Measurements from ENCODE around the gene RAB4A.

RAB4A gene

DNA sequence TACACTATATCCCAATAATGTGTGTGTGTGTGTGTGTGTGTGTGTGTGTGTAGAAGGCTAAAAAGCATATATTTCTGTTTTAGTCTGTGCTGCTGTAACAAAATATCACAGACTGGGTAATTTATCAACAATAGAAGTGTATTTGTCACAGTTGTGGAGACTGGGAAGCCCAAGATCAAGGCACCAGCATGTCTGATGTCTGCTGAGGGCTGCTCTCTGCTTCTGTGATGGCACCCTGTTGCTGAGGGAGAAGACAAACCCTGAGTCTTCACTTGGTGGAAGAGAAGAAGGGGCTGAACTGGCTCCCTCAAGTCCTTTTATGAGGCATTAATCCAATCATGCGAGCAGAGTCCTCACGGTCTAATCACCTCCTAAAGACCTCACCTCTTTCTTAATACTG lies 23.0 kb upstream of the RAB4A start:
- no peak for DNase-seq

DNA sequence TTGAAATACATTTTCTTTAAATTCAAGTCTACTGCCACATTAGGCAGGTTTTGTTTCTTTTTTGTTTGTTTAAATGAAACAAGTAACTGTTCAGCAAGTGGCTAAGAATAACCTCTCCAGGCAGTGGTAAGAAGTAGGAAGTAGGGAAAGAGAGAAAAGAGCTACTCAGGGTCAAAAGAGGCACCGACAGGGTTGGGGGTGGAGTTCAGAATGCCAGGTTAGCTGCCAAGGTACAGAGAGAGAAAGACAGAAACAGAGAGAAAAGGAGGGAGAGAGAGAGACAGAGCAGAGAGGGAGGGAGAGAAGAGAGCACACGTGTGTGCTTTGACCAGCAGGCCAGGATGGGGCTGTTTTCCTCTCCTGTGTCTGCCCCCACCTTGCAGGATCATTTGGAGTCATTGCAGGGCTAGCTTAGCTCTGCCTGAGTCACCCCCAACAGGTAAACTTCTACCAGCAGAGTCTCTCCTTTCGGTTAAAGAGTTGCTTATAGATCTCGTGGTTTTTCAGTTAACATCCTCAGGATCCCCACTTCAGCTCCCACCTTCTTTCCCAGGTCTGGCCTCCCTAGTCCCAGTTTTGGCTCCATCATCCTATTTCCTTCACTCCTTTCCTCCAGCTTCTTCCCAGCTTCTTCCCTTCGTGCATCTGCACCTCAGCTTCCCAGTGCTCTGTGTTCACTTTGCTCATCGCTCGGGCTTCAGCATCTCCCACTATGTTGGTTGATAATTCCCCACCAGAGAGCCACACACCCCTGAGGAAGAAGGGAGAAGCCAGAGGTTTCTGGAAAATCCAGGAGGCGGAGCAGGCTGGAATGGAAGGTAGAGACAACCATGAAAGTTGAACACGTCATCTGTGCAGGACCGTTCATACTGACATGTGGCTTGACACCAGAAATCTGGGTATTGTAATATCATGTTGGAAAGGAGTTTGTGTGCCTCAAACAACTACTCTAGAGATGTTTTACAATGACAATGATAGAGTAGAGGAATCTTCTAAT lies 21.8 kb upstream of the RAB4A start:
- DNase-seq: no peak

DNA sequence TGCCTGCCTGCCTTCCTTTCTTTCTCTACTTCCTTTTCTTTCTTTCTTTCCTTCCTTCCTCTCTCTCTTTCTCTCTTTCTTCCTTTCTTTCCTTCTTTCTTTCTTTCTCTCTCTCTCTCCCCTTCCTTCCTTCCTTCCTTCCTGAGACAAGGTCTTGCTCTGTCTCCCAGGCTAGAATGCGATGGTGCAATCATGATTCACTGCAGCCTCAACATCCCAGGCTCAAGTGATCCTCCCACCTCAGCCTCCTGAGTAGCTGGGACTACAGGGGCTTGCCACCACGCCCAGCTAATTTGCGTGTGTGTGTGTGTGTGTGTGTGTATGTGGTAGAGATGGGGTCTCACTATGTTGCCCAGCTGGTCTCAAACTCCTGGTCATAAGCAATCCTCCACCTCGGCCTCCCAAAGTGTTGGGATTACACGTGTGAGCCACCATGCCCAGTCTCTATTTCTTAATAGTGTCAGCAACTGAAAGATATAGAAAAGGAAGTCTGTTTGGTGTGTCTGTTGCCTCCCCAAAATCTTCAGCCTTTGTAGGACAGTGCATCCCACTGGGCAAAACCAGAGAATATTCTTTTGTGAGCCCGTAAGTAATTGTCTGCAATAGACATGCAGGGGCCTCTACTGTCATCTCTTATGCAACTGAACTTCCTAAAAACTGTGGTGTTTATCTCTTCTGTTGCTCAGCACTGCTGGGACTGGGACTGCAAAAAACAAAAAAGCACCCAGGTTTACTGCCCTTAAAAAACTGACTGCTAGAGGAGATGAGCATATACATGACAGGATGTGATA lies 20.9 kb upstream of the RAB4A start:
- no peak for DNase-seq

DNA sequence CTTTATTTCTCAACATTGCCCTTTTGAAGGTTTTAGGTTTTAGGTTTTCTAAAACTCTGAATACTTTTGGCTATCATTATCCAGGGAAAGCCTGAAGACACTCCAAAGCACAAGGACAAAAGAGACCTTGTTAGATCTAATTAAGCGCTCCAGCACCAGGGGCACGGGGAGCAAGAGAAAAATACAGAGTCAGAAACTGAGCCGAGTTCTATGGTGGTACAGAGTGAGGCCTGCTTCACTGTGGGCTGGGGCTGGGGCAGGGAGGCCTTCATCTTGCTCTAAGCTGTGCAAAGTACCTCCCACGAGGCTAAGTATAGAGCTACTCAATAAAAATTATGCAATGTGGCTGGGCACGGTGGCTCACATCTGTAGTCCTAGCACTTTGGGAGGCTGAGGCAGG lies 19.7 kb upstream of the RAB4A start:
- DNase-seq: no peak

DNA sequence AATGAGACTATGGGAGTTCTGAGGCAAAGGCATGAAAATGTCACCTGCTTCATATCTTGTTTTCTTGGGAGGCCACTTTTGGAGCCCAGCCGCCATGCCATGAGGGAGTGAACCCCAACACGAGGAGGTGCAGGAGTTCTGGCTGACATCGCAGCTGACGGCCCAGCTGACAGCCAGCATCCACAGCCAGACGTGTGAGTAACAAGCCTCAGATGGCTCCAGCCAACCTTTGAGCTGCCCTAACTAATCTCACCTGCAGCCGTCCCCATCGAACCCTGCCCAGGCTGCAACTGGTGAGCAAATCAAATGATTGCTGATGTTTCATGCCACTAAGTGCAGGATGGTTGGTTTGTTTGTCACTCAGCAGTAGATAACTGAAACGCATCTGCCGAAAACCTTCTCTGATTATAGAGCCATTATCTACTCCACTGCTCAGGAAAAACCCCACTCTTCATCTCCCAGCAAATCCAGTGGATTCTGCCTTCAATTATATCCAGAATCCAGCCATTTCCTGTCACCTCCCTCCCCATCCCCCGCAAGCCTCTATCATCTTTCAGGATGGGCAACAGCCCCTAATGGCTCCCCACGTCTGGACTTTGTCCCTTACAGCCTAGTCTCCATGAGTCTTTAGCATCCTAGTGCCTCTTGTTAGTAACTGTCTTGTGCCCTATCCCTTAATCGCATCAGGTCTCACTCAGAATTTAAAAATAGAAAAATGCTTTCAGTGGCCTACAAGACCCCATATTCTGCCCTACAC lies 18.5 kb upstream of the RAB4A start:
- DNase-seq: no peak

DNA sequence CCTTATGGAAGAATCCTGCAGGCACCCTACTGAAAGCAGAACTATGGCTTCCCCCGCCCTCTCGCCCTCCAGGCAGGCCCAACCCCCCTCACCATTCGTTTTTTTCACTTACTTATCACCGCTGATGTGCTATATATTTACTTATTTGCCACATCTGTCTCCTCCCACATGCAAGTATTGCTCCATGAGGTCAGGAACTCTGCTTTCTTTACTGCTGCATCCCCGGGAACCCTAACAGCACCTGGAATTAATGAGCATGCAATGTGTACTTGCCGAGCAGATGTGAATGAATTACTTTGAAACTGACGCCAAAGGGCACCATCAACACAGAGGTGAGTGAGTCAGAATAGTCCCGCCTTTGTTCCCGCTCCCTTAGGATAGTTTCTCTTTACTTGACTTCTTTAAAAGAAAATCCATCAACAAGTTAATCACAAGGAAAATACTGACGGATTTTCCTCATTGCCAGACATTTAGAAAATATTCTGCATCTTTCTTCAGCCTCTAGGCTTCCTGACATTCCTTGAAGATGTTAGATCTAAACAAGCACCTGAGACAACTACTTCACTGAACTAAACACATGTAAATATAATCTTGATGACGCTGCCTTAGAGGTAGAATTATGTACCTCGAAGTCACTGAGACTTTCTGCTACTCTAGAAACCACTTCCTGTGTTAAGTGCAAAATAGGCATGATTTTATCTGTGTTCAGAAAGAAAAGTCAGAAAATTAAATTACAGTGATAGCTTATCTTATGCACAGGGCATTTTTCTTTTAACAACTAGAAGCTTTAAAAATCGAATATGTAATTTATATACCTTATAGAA lies 17.5 kb upstream of the RAB4A start:
- no peak for DNase-seq

DNA sequence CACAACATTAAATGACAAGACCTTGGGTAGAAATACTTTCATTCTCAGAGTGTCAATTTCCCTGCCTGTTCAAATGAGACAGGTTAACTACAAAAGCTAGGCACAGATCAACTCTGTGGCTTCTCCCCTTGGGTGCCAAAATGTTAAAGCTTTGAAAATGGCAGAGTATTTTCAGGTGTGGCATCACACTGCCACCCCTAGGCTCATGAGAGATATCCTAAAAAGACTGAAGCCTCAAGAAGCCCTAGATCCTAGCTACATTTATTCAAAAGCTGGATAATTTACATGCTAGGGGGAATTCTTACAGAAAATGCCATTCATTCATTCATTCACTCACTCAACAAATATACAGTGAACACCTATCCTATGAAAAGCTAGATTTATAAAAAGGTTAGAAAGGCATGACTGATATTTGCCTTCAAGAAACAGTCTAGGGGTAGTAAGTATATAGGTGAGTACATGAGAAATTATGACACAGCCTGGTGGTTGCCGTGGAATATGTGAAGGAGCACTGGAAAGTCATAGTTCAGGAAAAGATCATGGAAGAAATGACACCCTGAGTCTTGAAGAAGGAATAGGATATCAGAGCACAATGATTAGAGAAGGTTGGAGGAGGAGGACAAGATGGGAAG lies 15.9 kb upstream of the RAB4A start:
- no peak for DNase-seq

DNA sequence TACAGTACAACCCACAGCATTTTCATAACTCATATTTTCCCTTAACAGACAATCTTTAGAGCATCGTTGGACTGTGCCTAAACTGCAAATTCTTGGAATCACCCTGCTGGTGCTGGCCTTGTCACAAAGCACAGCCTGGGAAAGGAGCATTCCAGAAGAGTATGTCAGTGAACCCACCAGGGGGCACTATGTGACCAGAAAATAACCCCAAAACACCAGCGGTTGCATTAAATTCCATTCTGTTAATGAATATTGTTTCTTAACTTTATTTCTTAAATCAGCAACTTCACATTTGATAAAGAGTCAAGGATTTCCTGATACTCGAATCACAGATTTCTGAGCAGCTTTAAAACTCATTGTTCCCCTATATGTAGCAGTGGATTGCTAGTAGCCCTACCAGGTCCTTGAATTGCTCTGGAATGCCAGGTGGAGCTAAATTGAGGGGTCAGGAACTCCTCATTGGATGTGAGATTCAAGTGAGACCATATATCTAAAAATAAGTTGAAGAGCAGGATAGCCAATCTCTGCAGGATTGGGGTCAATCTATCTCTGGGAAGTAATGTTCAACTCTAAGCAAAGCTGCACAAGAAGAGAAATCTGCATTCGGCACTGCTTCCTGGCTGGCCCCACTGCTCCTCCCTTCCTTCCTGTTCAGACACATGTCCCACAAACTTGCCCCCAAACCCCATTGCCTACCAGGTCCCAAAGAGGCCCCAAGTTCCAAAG lies 12.7 kb upstream of the RAB4A start:
- DNase-seq: no peak

DNA sequence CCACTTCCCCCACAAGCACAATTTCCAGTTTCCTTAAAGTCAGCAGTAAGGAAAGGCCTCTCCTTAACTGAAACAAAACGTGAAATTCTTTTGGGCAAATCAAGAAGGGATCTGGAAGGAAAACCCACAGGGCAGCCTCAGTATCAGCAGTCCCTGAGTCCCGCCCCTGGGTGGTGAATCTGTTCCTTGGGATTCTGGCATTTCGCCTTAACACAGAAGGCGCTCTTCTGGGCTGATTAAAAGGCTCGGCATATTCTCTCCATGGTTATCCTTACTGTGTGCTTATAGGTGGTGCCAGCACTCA lies 12.2 kb upstream of the RAB4A start:
- DNase-seq: no peak

DNA sequence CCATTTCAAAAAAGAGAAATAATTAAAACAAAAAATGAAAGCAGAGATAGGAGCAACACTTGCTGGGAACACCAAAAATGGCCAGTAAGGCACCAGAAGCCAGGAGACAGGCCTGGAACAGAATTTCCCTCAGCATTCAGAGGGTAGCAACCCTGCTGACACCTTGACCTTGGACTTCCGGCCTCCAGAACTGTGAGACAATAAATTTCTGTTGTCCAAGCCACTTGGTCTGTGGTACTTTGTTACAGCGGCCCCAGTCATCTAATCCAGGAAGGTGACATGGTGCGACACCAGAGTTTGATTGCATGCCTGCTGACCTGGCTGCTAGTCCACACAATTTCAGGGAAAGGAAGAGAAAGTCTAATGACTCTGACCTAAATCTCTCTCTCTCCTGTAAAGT lies 10.6 kb upstream of the RAB4A start:
- DNase-seq: no peak

DNA sequence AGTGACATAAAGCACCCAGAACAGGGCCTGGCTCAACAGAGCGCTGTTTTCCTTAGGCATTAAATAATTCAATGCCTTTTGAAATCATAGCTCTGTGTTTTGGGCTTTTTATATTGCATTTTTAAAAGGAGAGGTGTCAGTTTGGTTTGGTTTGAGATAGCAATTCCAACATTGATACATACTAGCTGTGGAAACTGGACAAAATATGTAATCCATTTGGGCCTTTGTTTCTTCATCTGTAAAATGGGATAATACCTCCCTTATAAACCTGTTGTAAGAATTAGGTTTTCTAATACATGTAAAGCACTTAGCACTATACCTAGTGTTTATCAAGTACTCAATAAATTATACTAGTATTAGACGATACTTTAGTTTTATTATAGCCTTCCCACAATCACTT lies 8.7 kb upstream of the RAB4A start:
- DNase-seq: no peak

DNA sequence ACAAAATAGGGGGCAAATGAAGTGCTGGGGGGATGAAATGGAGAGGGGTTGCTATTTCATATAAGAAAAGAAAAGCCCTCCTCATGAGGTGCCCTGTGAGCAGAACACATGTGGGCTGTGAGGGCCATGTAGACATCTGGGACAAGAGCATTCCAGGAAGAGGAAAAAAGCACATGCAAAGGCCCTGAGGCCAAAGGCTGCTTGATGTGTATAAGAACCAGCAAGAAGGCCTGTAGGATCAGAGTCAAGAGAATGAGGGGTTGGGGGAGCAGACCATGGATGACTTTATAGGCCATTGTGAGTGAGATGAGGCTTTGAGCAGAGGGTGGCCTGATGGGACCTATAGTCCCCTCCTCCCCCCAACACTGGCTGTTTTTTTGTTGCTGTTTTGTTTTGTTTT lies 7.7 kb upstream of the RAB4A start:
- no peak for DNase-seq

DNA sequence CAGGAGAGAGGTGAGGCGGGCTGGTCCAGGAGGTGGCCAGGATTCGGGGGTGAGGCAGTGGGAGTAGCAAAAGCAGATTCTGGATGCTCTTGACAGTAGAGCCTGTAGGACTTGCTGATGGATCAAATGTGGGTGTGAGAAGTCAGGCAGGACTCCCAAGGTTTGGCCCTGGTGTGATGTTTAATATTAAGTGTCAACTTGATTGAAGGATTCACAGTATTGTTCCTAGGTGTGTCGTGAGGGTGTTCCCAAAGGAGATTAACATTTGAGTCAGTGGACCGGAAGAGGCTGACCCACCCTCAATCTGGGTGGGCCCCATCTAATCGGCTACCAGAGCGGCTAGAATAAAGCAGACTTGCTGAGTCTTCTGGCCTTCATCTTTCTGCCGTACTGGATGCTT lies 6.8 kb upstream of the RAB4A start:
- no peak for DNase-seq

DNA sequence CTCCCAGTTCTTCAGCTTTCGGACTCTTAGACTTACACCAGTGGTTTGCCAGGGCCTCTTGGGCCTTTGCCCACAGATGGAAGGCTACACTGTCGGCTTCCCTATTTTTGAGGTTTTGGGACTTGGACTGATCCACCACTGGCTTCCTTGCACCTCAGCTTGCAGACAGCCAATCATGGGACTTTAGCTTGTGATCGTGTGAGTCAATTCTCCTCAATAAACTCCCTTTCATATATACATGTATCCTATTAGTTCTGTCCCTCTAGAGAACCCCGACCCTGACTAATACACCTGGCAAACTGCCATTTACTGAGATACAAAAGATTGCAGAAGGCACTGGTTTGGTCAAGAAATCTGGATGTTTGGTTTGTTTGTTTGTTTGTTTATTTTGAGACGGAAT lies 6.4 kb upstream of the RAB4A start:
- DNase-seq: no peak

DNA sequence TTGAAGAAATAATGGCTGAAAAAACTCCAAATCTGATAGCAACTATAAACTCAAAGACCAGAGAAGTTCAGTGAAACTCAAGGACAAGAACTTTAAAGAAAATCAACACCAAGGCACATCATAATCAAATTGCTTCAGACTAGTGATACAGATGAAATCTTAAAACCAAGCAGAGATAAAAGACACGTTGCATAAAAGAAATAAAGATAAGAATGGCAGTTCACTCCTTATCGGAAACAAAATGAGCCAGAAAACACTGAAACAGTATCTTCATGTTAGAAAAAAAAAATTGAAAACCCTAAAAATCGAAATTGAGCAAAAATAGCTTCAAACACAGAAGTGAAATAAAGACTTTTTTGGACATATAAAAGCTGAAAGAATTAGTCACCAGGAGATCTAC lies 4.6 kb upstream of the RAB4A start:
- DNase-seq: no peak

DNA sequence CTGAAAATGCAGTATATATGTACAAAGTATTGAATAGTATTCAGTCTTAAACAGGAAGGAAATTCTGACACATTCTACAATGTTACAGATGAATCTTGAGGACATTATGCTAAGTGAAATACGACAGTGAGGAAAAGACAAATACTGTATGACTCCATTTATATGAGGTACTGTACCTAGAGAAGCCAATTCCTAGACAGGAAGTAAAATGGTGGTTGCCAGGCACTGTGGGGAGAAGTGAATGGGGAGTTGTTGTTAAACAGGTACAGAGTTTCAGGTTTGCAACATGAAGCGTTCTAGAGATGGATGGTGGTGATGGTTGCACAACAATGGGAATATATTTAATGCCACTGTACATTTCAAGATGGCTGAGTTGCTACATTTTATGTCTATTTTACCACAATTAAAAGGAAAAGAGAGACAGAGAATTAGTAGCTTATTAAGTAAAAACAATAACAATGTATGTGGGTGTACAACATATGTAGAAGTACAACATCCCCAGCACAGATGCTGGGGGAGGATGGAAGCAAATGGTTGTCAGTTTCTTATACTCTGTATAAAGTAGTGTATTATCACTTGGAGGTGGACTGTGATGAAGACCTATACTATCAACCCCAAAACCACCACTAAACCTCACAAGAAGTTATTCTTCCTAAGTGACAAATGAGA lies 3.9 kb upstream of the RAB4A start:
- DNase-seq: no peak

DNA sequence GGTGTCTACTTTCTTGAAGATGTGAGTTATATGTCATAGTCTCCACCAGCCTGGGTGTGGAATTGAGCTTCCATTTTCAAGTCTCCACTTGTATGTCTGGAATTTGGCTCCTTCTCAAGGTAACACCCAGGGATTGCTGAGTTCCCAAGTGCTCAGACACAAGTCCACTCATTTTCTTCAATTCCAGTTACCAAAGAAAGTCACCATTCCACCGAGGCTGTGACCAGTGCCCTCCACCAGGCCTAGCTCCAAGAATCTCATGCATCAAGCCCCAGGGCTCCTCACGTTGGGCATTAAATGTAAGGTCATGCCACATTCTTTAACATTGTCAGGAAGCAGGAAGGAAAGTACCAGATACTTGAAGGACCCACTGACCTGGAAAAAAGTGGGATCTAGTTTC lies 2.4 kb upstream of the RAB4A start:
- DNase-seq: no peak

DNA sequence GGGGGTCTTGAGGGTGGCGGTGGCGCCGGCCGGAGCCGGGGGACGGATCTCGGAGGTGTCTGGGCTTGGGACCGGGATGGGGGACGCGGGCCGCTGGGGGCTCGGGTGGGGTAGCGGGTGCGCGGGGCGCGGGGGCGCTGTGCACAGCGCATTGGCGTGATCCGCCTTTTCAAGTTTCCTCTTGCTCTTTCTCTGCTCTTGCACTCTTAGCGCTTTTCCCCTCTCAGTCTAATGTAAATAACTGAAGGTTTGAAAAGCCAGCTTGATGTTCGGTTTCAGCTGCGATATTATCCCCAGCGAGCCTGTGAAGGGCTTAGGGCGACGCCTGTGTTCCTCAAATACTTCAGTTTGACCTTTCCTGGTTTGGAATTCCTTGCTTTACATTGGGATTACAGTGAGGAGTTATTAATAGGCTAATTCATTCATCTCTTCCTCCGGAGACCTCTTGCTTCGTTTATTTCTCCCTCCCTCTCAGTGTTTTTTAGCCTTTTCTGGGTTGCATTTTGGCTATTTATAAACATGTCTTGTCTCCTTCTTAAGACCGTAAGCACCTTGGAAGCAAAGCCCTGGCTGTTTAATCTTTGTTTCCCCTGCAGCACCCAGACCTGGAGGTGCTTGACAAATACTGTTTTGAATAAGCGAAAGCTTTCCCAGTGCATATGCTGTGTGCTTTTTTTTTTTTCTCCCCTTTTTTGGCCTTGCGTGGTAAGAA lies 693 bp downstream of the RAB4A start:
- no peak for DNase-seq

DNA sequence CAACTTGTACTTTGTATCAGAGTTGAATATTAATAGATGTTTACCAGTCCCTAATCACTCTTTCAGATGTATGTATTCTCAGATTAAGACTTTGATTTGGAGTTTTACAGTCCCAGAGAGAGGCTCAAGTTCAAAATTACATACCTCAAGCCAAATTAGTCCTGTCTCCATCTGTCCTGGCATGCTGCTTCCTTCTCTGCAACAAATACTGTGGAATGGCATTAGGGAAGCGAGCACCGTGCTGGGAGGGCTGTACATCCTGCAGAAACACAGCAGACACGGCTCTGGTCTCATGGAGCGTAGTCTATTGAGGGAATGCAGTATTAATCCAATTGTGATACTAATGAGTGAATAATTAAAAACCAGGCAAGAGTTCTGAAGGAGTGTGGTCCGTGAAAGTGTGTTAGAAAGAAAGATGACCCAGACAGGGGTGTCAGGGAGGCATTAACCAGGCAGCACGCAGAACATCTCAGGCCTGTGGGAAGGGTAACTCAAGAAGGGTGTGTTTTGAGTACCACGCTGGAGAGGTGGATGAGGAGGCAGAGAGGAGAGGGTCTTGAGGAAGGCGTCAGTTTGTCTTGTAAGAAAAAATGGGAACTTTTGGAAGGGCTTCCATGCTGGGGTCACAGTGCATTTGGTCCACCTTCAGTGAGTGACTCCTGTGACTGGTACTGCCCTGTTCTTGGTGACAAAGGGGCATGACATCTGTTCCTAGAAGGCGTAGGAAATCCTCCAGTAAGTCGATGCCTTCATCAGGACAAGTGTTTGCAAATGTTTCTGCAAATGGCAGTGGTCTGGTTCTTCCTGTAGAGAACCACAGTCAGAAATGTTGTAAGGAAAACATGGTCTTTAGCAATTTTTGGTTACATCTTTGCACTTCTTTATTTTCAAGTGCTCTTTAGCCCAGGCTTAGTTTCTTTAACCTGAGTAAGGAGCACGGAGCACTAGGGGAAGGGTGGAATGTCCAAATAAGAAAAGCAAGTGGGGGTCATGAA lies 1.6 kb downstream of the RAB4A start:
- DNase-seq: no peak
